Measurements from ENCODE around the gene UBE2J2.

- TF ChIP-seq, protein P1, sequence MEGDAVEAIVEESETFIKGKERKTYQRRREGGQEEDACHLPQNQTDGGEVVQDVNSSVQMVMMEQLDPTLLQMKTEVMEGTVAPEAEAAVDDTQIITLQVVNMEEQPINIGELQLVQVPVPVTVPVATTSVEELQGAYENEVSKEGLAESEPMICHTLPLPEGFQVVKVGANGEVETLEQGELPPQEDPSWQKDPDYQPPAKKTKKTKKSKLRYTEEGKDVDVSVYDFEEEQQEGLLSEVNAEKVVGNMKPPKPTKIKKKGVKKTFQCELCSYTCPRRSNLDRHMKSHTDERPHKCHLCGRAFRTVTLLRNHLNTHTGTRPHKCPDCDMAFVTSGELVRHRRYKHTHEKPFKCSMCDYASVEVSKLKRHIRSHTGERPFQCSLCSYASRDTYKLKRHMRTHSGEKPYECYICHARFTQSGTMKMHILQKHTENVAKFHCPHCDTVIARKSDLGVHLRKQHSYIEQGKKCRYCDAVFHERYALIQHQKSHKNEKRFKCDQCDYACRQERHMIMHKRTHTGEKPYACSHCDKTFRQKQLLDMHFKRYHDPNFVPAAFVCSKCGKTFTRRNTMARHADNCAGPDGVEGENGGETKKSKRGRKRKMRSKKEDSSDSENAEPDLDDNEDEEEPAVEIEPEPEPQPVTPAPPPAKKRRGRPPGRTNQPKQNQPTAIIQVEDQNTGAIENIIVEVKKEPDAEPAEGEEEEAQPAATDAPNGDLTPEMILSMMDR (conservative IDR thresholded peaks at IDR 0.05) = no peak
- TF ChIP-seq EZH2 (IDR thresholded peaks at IDR 0.05; ENCODE audit: low read depth) = no peak
Measured at GRCh38 chr1:1317420-1317819, 43.8 kb upstream of the UBE2J2 start.

All from PC-9 (cell line).